Stimulated activated naive CD4-positive, alpha-beta T cell treated with Interleukin-2 at 50 U/mL for 16 hours (primary cell): ENCODE data around the gene TSR3.
A peak's percentile ranks its signal among the peaks of the same experiment; 100 is the strongest.
"Not testable (repeated sequence)": the region's sequence is repeated elsewhere in the genome, so short reads cannot be mapped to it uniquely, and the experiment has no call there.

ENCODE experiments used
- DNase-seq: peaks from one replicate; lab custom pipeline; 2025; lab: John Stamatoyannopoulos, UW

The TSR3 gene

GRCh38 chr16:1337486-1337885 is 14.2 kb downstream of the TSR3 start:
- no peak for DNase-seq

GRCh38 chr16:1336619-1337018 is 15.1 kb downstream of the TSR3 start:
- no peak for DNase-seq

DNA sequence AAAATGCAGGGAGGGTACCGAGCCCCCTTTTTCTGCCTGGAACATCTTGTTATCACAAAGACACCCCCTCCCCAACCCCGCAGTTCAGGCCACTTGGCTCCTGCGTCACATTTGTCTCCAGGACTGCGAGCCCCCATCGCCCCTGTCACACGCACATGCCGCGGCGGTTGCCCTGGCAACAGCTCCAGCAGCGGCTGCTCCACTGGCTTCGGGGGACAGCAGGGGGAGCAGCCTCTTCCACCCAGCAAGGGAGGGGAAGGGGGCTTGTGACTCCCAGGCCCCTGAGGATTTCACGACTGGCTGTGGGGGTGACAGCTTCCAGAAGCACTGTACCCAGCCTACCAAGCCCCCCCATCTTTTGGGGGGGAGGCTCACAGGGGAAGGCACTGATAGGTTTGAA is 15.7 kb downstream of the TSR3 start:
- no peak for DNase-seq

DNA sequence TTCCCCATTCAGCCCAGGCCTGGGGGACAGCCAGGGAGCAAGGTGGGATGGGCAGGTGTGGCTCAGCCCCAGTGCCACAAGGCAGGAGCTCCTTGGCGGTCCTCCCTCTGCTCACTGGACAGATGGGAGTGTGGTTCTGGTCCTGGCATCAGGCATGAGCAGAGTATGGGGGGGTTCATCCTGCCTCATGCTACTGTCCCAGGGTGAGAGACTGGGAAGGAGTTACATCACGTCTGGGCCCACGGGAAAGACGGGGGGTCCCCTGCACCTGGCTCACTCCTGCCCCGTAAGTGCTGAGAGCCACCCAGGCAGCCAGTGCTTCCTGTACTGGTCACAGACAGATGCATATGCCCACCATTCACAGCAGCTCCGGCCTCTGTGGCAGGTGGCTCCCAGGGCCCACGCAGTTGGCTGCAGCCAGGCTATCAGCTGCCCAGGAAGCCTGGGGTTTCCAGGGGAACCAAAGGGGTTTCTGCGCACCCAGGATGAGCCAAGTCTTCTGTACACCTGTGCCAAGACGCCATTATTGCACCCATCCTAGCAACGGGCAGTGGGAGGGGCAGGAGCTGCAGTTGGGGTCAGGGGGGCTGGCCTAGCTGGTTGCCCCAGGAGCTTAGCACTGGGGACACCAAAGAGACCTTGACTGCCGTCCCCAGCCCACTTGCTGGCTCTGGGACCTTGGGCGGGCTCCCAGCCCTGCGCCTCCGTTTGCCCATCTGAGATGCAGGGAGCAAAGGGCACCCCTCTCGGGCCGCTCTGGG is 16.3 kb downstream of the TSR3 start:
- DNase-seq: no peak

- DNase-seq: no peak
These were observed 16.9 kb downstream of the TSR3 start for GRCh38 chr16:1334739-1335138.

DNA sequence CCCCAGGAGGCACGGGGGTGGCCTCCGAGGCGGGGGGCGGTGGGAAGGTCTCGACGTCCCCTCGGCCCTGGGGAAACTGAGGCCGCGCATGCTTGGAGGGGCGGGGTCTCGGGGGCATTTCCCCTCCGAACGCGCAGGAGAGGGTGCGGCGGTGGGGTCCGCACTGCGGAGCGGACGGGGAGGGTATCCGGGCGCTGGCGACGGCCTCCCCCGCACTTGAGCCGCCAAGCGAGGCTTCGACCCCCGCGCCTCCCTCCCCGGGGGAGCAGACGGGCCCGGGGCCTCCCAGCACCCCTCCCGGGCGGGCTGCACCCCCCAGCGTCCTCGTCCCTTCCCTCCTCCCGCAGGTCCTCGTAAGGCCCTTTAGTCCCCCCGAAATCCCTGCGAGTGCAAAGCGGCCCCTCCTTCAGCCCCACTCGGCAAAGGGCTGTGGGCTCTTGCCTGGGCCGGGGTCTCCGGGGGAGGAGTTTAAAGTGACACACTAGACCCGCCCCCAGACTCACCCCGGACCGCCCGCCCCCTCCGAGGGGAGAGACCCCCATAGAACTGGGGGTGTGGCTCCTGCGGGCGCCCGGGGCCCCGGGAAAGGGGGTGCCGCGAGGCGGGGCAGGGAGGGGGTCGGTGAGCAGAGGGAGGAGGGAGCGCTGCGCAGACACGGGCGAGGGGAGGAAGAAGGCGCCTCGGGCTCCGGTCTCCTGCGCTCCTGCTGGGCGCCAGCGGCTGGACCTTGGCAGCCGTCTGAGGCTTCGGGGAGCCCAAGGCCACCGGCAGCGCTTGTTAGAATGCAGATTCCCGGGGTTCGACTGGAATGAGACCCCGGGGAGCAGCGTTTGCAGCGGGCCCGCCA is 17.6 kb downstream of the TSR3 start:
- no peak for DNase-seq

DNA sequence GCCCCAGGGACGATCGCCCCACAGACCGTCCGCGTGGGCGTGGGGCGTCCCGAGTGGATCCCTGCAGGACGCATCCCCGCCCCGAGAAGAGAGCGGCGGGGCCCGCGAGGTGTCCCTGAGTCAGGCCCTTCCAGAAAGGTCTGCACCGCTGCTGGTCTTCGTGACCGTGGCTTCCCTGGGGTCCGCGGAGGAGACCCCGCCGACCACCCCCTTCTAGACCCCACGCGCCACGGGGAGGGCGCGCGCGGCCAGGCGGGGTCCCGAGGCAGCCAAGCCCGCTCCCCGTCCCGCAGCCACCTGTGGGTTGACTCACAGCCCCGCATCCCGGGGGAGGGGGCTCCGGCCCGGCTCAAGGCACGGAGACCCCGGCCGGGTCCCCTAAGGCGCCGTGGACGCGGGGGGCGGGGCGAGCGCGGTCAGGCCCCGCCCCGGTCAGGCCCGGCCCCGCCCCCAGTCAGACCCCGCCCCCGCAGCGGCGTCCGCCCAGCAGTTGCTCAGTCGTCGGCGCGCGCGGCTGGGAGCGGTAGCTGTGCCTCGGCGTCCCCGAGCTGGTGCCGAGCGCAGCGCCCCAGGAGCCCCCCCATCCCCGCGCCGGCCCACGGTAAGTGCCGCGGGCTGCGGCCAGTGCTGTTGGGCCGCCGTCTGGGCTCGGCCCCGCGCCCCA is 18.4 kb downstream of the TSR3 start, which contains the start of gene BAIAP3:
Gene BAIAP3, plus strand, starts transcription at position 497 of the 664 bp plus-strand sequence. CDS start 4,905 bp downstream, outside the sequence.
- DNase-seq: peak; percentile 27

- DNase-seq: no peak
These were observed 19.0 kb downstream of the TSR3 start for GRCh38 chr16:1332618-1333148.

DNA sequence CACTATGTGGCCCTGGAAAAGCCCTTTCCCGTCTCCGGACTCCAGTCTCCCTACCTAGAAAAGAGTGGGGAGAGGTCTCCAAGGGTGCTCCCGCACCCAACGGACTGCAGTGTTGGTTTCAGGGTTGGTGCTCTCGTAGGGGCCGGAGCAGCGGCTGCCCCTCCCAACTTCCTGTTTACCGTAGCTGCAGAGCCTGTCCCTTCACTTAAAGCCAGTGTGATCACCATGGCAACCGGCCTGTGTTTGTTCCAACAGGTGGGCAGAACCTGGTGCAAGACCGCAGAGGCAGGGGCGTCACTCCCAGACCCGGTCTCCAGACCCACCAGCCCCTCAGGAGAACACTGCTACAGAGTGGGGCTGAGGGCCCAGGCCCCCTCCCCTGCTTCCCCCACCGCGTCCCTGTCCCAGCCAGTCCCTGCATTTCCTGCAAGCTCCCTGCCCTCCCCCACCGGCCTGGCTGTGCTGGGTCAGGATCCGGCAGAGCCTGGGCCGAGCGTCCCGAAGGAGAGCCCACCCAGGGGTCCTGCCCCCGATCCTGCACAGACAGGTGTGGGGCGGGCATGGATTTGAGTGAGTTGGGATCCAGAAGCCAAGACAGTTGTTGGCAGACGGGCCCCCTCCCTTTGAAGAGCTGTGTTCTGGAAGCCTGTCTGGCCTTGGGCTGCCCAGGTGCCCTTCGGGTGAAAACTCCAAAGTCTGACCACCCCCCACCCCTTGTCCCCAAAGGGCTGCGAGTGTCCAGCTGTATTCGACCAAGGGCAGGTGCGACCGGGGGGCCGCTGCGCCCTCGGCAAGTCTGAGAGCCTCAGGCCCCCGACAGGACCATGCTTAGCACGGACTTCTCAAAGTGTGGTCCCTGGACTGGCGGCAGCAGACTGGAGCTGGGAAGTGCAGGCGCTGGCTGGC is 19.7 kb downstream of the TSR3 start:
- peak; percentile 16 for DNase-seq

DNA sequence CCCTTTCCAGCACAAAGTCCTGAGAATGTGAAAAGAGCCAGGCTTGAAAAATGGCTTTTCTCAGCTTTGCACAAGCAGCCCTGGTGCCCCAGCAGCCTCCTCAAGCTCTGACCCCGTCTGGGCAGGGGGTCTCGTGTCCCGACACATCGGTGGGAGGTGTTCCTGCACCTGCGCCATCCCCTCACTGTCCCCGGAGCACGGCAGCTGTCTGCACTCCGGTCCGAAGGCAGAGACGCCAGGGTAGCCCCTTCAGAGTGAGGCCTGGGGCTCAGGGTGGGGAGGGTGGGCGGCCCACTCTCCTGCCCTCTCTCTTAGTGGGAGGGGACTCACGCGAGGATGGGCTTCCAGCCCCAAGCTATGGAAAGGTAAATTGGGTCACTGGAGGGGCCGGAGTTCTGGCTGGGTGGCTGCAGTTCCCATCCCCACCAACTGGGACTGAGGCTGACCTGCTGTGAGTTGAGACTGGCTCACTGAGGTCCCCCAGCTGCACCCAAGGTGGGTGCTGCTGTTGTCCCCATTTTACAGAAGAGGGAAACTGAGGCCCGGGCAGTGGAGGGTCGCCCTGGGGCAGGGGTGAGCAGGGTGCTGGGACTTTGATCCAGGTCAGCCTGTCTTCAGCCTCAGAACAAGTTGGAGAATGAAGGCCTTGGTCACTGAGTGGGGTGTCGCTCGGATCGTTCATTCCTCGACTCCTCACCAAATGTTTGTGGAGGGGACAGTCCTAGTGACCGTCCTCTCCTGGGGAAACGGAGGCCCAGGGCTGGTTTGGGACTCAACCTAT is 20.6 kb downstream of the TSR3 start:
- DNase-seq: no peak

- no peak for DNase-seq
These were observed 21.3 kb downstream of the TSR3 start for GRCh38 chr16:1330260-1330914.

DNA sequence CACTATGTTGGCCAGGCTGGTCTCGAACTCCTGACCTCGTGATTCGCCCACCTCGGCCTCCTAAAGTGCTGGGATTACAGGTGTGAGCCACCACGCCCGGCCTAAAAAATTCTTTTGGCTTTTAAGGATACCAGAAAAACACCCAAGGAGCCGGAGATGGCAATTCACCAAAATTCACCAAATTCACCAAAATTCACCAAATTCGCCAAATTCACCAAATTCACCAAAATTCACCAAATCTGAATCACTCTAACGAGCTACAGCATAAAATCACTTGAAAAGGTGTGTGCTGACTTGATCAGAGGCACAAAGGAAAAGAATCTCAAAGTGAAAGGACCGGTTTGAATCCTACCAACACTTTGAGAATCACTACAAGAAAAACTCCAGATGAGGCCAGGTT is 22.7 kb downstream of the TSR3 start:
- not testable (repeated sequence) for DNase-seq

GRCh38 chr16:1328136-1328535 is 23.5 kb downstream of the TSR3 start:
- not testable (repeated sequence) for DNase-seq

DNA sequence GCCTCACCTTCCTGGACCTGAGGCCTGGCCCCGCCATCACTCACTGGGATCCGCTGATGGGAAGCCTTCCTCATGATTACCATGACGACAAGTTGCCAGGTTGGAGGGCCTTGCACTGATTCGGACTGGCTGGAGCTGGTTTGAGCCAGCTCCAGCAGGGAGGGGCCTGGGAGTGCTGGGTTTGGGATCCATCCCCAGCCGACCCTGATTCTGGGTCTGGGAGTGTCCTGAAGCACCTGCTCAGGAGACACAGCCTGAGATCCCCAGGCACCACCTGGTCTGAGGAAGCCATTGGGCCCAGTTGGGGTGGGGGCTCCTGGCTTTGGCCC is 24.1 kb downstream of the TSR3 start:
- DNase-seq: no peak

DNA sequence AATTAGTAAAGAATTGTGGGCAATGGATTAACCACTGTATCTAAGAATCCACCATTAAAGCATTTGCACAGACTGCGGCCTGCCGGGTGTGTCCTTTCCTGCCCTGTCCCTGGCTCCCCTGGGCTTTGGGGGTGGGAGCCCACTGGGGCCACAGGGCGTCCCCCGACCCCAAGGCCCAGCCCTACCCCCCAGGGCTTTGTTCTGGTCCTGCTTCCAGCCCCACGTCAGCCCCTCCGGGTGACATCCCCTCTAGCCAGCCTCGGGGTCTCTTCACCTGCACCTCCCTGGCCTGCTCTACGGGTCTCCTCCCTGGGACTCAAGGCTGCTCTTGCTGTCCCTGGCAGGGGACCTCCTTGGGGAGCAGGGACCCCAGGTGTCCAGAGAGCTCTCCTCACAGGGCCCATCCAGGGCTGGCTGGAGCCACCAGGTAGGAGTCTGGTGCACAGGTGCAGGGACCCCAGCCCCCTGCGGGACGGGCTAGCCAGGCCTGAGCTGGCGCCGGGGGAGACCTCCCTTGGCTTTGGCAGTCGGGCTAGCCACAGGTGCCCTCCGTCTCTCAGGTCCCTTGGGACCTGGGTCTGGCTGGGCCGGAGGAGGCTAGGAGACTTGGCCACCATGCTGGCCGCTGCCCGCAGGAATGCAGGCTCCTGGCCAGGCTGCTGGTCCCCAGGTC is 24.6 kb downstream of the TSR3 start:
- no peak for DNase-seq

DNA sequence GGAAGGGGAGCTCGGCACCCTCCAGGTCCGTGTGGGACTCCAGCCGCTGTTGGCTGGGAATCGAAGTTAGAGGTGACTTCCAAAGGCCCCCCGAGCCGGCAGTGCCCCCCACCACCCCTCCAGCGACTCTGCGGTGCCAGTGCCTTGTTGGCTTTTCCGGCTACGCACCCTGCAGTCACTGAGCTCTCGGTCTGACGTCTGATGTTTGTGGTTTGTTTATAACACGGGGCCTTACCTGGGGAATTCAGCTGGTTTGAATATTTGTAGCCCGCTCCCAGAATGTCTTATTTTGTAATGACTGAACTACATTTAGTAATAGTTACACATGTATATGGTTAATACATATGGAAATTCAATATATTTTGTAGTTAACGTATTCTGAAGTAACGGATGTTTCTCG is 25.3 kb downstream of the TSR3 start:
- DNase-seq: no peak

GRCh38 chr16:1325673-1326371 is 25.9 kb downstream of the TSR3 start:
- no peak for DNase-seq

DNA sequence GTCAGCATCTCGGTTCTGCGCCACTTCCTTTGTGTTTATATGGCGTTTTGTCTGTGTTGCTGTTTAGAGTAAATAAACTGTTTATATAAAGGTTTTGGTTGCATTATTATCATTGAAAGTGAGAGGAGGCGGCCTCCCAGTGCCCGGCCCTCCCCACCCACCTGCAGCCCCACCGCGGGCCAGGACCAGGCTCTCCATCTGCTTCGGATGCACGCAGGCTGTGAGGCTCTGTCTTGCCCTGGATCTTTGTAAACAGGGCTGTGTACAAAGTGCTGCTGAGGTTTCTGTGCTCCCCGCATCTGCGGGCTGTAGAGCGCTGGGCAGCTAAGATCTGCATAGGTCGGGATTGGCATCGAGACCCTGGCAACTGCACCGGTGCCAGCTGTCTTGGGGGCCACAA is 26.4 kb downstream of the TSR3 start:
- DNase-seq: no peak

DNA sequence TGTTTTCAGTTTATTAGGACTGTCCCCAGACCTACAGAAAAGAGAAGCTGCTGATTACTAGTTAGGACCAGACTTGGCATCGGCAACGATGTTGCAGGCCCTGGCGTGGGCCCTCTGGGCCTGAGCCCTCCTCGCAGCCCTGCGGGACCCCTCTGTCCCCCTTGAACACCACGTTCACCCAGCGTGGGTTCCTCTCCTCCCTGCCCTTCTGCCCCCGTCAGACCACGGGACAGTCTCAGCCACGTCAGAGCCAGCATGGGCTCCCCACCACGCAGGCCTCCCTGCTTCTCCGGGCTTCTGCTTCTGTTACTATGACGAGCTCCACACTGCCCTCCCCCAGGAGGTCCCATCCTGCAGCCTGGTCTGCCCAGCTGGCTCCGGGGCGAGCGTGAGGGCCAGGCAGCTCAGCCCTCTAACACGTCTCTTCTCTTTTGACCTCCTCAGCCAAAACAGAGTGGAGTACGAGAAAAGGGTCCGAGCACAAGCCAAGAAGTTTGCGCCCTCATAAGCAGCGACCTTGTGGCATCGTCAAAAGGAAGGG is 27.3 kb downstream of the TSR3 start:
- DNase-seq: no peak
